Karpas-422 (cell line): ENCODE results near the gene PLEKHJ1. TPM values are rescaled to one million over a fixed set of nuclear protein-coding genes. Genes with fewer than 3 reads are reported as not detected.

Experiments
- DNase-seq: peaks from one replicate; pipeline ENCODE4 v3.0.0-alpha.2; 2015
- H2AFZ ChIP-seq: fragments of 200-600 bp; sonication (generic); 2 replicates; pipeline ENCODE4 v1.6.1; 2014; ENCODE audit warnings: antibody characterized with exemption, low read length, mixed read lengths
- H3K27ac ChIP-seq: fragments of 200-600 bp; sonication (generic); 2 replicates; pipeline ENCODE4 v1.5.1; 2014; ENCODE audit warnings: mild to moderate bottlenecking, low read length, moderate library complexity
- H3K27me3 ChIP-seq: fragments of 200-600 bp; sonication (generic); 2 replicates; pipeline ENCODE4 v1.6.1; 2014; ENCODE audit warnings: low read length, mixed read lengths
- H3K36me3 ChIP-seq: fragments of 200-600 bp; sonication (generic); 2 replicates; pipeline ENCODE4 v1.6.1; 2014; ENCODE audit warnings: low read length, mixed read lengths; ENCODE audit not compliant: insufficient read depth
- H3K4me1 ChIP-seq: fragments of 200-600 bp; sonication (generic); 2 replicates; pipeline ENCODE4 v1.6.1; 2014; ENCODE audit warnings: mild to moderate bottlenecking, low read length, mixed read lengths
- H3K4me2 ChIP-seq: fragments of 200-600 bp; sonication (generic); 2 replicates; pipeline ENCODE4 v1.6.1; 2014; ENCODE audit warnings: low read length, low read depth, mild to moderate bottlenecking; ENCODE audit not compliant: poor library complexity, severe bottlenecking
- H3K4me3 ChIP-seq: fragments of 200-600 bp; sonication (generic); 2 replicates; pipeline ENCODE4 v1.5.1; 2014; ENCODE audit warnings: mild to moderate bottlenecking, antibody characterized with exemption, low read length, mixed read lengths
- H3K79me2 ChIP-seq: fragments of 200-600 bp; sonication (generic); 2 replicates; pipeline ENCODE4 v1.6.1; 2014; ENCODE audit warnings: mild to moderate bottlenecking, low read length, mixed read lengths
- H3K9ac ChIP-seq: fragments of 200-600 bp; sonication (generic); 2 replicates; pipeline ENCODE4 v1.6.0; 2014; ENCODE audit warnings: low read length
- H3K9me2 ChIP-seq: fragments of 200-600 bp; sonication (generic), shearing (Covaris generic); replicated peaks from 2 replicates; pipeline ENCODE4 v1.6.0; 2014; ENCODE audit warnings: mild to moderate bottlenecking, low read length, moderate library complexity; ENCODE audit not compliant: insufficient read depth
- H3K9me3 ChIP-seq: fragments of 300-700, 200-600 bp; sonication (generic); 2 replicates; pipeline ENCODE4 v1.6.1; 2014; ENCODE audit warnings: low read length, mixed read lengths
- H4K20me1 ChIP-seq: fragments of 200-600 bp; sonication (generic); 2 replicates; pipeline ENCODE4 v1.6.1; 2014; ENCODE audit warnings: mild to moderate bottlenecking, antibody characterized with exemption, low read length, low read depth; ENCODE audit not compliant: insufficient read depth
- total RNA-seq: library from RNA; depleted of rRNA; stranded (reverse); fragments of >200 nt; shearing (Covaris generic); gene quantifications from 2 replicates; pipeline ENCODE4 v1.2.3, GENCODE V29; 2014; ENCODE audit warnings: low replicate concordance

PLEKHJ1 gene
- total RNA-seq, 1 experiment from 2014 or later, result 57.4 TPM

- no peaks in the 10 kb centered on the region for H3K36me3 ChIP-seq
- no peak overlapping the region for H3K9ac ChIP-seq
- H3K27me3 ChIP-seq, result no peaks in the 10 kb centered on the region
- H3K4me2 ChIP-seq, result no peak overlapping the region
- no peak overlapping the region for H3K4me3 ChIP-seq
- no peak overlapping the region for H2AFZ ChIP-seq
- H3K9me2 ChIP-seq, result no peaks in the 10 kb centered on the region
- H3K27ac ChIP-seq, result no peak overlapping the region
- H3K79me2 ChIP-seq, result peaks cover 18% of the 10 kb centered on the region; the same call in 1 of the 2 replicates
- DNase-seq, result no peak
- H3K9me3 ChIP-seq, result no peaks in the 10 kb centered on the region
- peaks cover under 1% of the 10 kb centered on the region for H3K4me1 ChIP-seq
- H4K20me1 ChIP-seq, result peaks cover 10% of the 10 kb centered on the region; the same call in 1 of the 2 replicates
Observed at GRCh38 chr19:2198317-2198716, 37.8 kb downstream of the PLEKHJ1 start.

GRCh38 chr19:2197270-2197669, 38.9 kb downstream of the PLEKHJ1 start:
- DNase-seq, result no peak
- H3K4me2 ChIP-seq, result no peak overlapping the region
- no peak overlapping the region for H3K4me3 ChIP-seq
- no peaks in the 10 kb centered on the region for H3K9me3 ChIP-seq
- no peaks in the 10 kb centered on the region for H3K9me2 ChIP-seq
- H3K36me3 ChIP-seq, result no peaks in the 10 kb centered on the region
- H3K9ac ChIP-seq, result no peak overlapping the region
- H3K27me3 ChIP-seq, result no peaks in the 10 kb centered on the region
- H3K79me2 ChIP-seq, result peaks cover 18% of the 10 kb centered on the region; the same call in 1 of the 2 replicates
- no peaks in the 10 kb centered on the region for H3K4me1 ChIP-seq
- H2AFZ ChIP-seq, result no peak overlapping the region
- no peak overlapping the region for H3K27ac ChIP-seq
- peaks cover 10% of the 10 kb centered on the region; the same call in 1 of the 2 replicates for H4K20me1 ChIP-seq

GRCh38 chr19:2195914-2196313, 40.2 kb downstream of the PLEKHJ1 start:
- H2AFZ ChIP-seq, result no peak overlapping the region
- peaks cover 18% of the 10 kb centered on the region; the same call in 1 of the 2 replicates for H3K79me2 ChIP-seq
- peaks cover 10% of the 10 kb centered on the region; the same call in 1 of the 2 replicates for H4K20me1 ChIP-seq

GRCh38 chr19:2195361-2195760, 40.8 kb downstream of the PLEKHJ1 start:
- H3K27ac ChIP-seq, result no peak overlapping the region
- H3K27me3 ChIP-seq, result no peaks in the 10 kb centered on the region
- H3K36me3 ChIP-seq, result 0 out of 2 replicates have a peak, but pooled peaks cover 3% of the 10 kb centered on the region
- H2AFZ ChIP-seq, result no peak overlapping the region
- no peaks in the 10 kb centered on the region for H3K4me1 ChIP-seq
- H3K4me2 ChIP-seq, result no peak overlapping the region
- H3K9ac ChIP-seq, result no peak overlapping the region
- no peaks in the 10 kb centered on the region for H3K9me3 ChIP-seq
- DNase-seq, result no peak
- no peaks in the 10 kb centered on the region for H3K9me2 ChIP-seq
- H4K20me1 ChIP-seq, result peaks cover 10% of the 10 kb centered on the region; the same call in 1 of the 2 replicates
- H3K4me3 ChIP-seq, result no peak overlapping the region
- H3K79me2 ChIP-seq, result peaks cover 18% of the 10 kb centered on the region; the same call in 1 of the 2 replicates

More at GRCh38 chr19:2195914-2196313, 40.2 kb downstream of the PLEKHJ1 start:
- Histone ChIP-seq H3K4me3 (no peak overlapping the region), H3K9me2 (no peaks in the 10 kb centered on the region), H3K9ac (no peak overlapping the region), H3K27ac (no peak overlapping the region), H3K9me3 (no peaks in the 10 kb centered on the region), H3K4me1 (no peaks in the 10 kb centered on the region), H3K27me3 (no peaks in the 10 kb centered on the region), H3K4me2 (no peak overlapping the region), H3K36me3 (0 out of 2 replicates have a peak, but pooled peaks cover 2% of the 10 kb centered on the region)
- no peak for DNase-seq

GRCh38 chr19:2194513-2195078, 41.5 kb downstream of the PLEKHJ1 start:
- Histone ChIP-seq H3K79me2 (peaks cover 18% of the 10 kb centered on the region; the same call in 1 of the 2 replicates), H3K9me2 (no peaks in the 10 kb centered on the region), H3K9me3 (no peaks in the 10 kb centered on the region), H3K27ac (no peak overlapping the region), H3K27me3 (no peaks in the 10 kb centered on the region), H2AFZ (no peak overlapping the region), H3K4me2 (no peak overlapping the region), H3K36me3 (0 out of 2 replicates have a peak, but pooled peaks cover 3% of the 10 kb centered on the region), H3K9ac (no peak overlapping the region), H3K4me1 (no peaks in the 10 kb centered on the region), H4K20me1 (peaks cover 10% of the 10 kb centered on the region; the same call in 1 of the 2 replicates), H3K4me3 (no peak overlapping the region)
- DNase-seq, result no peak

- Histone ChIP-seq H3K79me2 (peaks cover 20% of the 10 kb centered on the region; the same call in 1 of the 2 replicates), H3K9me2 (no peaks in the 10 kb centered on the region), H3K4me3 (no peak overlapping the region), H3K4me2 (no peak overlapping the region), H3K36me3 (peaks cover 6% of the 10 kb centered on the region; the same call in 1 of the 2 replicates), H3K4me1 (no peaks in the 10 kb centered on the region), H3K27me3 (no peaks in the 10 kb centered on the region), H2AFZ (no peak overlapping the region), H3K9me3 (no peaks in the 10 kb centered on the region), H4K20me1 (peaks cover 5% of the 10 kb centered on the region; the same call in 1 of the 2 replicates), H3K9ac (no peak overlapping the region), H3K27ac (no peak overlapping the region)
- DNase-seq, result no peak
Observed at GRCh38 chr19:2193807-2194206, 42.3 kb downstream of the PLEKHJ1 start.

GRCh38 chr19:2192862-2193261, 43.3 kb downstream of the PLEKHJ1 start:
- Histone ChIP-seq H4K20me1 (no peaks in the 10 kb centered on the region), H3K27ac (no peak overlapping the region), H3K27me3 (no peaks in the 10 kb centered on the region), H3K79me2 (peaks cover 20% of the 10 kb centered on the region), H3K4me2 (no peak overlapping the region), H2AFZ (no peak overlapping the region), H3K36me3 (peaks cover 6% of the 10 kb centered on the region), H3K9me2 (no peaks in the 10 kb centered on the region), H3K9ac (no peak overlapping the region), H3K9me3 (no peaks in the 10 kb centered on the region), H3K4me3 (no peak overlapping the region), H3K4me1 (peaks cover 3% of the 10 kb centered on the region)
- no peak for DNase-seq

- Histone ChIP-seq H3K4me1 (peaks cover 15% of the 10 kb centered on the region), H2AFZ (no peak overlapping the region), H4K20me1 (no peaks in the 10 kb centered on the region), H3K36me3 (peaks cover 11% of the 10 kb centered on the region), H3K9me3 (no peaks in the 10 kb centered on the region), H3K27ac (no peak overlapping the region), H3K9ac (no peak overlapping the region), H3K79me2 (peaks cover 17% of the 10 kb centered on the region), H3K4me3 (no peak overlapping the region), H3K27me3 (no peaks in the 10 kb centered on the region), H3K9me2 (no peaks in the 10 kb centered on the region), H3K4me2 (no peak overlapping the region)
- no peak for DNase-seq
Observed at GRCh38 chr19:2191456-2192310, 44.4 kb downstream of the PLEKHJ1 start.
